ENCODE results near the gene LRRC14B. TPM values are rescaled to one million over a fixed set of nuclear protein-coding genes. Genes with fewer than 3 reads are reported as not detected.

Gene LRRC14B
- total and polyA plus RNA-seq, 2 of the 13 experiments (the other 11 are each of a cell fraction or from before 2014, with no cell fraction given), result not detected

GRCh38 chr5:172841-173251 lies 18.4 kb upstream of the LRRC14B start (continued):
- TF ChIP-seq, protein P1, sequence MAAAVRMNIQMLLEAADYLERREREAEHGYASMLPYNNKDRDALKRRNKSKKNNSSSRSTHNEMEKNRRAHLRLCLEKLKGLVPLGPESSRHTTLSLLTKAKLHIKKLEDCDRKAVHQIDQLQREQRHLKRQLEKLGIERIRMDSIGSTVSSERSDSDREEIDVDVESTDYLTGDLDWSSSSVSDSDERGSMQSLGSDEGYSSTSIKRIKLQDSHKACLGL (CRISPR knock-in tag; IDR thresholded peaks at IDR 0.05), result no peak
- TF ChIP-seq SP5 (CRISPR knock-in tag; IDR thresholded peaks at IDR 0.05; ENCODE audit: borderline replicate concordance, low read depth), result no peak
- TF ChIP-seq, protein P2, sequence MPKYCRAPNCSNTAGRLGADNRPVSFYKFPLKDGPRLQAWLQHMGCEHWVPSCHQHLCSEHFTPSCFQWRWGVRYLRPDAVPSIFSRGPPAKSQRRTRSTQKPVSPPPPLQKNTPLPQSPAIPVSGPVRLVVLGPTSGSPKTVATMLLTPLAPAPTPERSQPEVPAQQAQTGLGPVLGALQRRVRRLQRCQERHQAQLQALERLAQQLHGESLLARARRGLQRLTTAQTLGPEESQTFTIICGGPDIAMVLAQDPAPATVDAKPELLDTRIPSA (CRISPR knock-in tag; IDR thresholded peaks at IDR 0.05; ENCODE audit: borderline replicate concordance), result no peak

DNA sequence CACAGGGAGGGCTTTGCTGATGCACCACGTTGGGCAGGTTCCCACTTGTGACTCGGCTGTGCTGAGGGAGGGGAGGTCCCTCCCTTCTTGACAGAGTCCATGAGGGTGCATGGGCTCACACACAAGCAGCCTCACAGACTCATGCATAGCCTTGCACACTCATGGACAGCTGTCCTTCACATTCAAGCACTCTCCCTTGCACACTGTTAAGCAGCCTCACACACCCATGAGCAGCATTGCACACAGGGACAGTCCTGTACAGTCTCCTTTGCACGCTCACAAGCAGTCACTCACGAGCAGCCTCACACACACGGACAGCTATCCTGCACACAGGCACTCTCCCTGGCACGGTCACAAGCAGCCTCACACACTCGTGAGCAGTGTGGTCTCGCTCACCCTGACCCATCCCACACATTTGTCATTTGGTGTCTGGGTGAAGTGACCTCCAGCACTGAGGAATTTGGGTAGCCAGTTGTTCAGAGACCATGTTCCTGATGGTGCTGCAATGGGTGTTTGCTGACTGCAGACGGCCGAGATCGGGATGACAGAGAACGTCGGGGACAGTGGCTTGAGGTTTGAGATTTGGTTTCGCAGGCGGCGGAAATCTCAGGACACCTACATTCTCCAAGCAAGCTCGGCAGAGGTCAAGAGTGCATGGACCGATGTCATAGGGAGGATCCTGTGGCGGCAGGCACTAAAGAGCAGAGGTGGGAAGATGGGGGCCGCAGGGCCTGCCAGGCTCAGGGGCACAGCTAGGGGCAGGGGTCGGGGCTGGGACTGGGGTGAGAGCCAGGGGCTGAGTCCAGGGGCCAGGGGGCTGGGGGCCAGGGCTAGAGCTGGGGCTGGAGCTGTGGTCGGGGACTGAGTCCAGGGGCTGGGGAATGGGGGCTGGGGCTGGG lies 17.7 kb upstream of the LRRC14B start:
- peak; percentile 21 for ATAC-seq
- Histone ChIP-seq H3K79me2 (ENCODE audit: insufficient read depth, low read length) (no peaks in the 10 kb centered on the region), H3K4me1 (ENCODE audit: insufficient read depth, low read length) (no peaks in the 10 kb centered on the region), H3K27me3 (ENCODE audit: control insufficient read depth in 1 of 2, insufficient read depth in 2 of 2, low read length in 2 of 2) (peaks cover 3 to 54% of the 10 kb centered on the region in 2 experiments), H3K4me3 (replicated peaks in 1 of 3; ENCODE audit: insufficient read depth in 1 of 3, low read depth in 2 of 3, low read length in 3 of 3) (no peak overlapping the region), H4K20me1 (ENCODE audit: insufficient read depth, low read length) (no peaks in the 10 kb centered on the region), H3K36me3 (replicated peaks in 1 of 2; ENCODE audit: control insufficient read depth in 1 of 2, insufficient read depth in 2 of 2, low read length in 2 of 2) (no peaks in the 10 kb centered on the region), H3K4me2 (ENCODE audit: low read depth, low read length) (no peak overlapping the region), H3K27ac (ENCODE audit: extremely low read length, insufficient read depth, low read length) (no peak overlapping the region), H3K9ac (ENCODE audit: insufficient read depth, low read depth, low read length) (no peak overlapping the region), H2AFZ (ENCODE audit: low read length) (no peak overlapping the region), H3K9me3 (ENCODE audit: low read length) (no peaks in the 10 kb centered on the region)
- WGBS (ENCODE audit: low lambda C conversion rate), result 29% methylated on average over 20 of the region's 22 CpGs
- intact Hi-C loops (cut with micrococcal nuclease; ENCODE audit: unreplicated experiment), result no loop called here
- no peak for TF ChIP-seq DBP (CRISPR knock-in tag; IDR thresholded peaks at IDR 0.05; ENCODE audit: not compliant biosample characterization)
- no peak for TF ChIP-seq NFRKB (IDR thresholded peaks at IDR 0.05)
- TF ChIP-seq GATA4 (IDR thresholded peaks at IDR 0.05; ENCODE audit: borderline replicate concordance, low read depth), result no peak
- TF ChIP-seq JUNB (CRISPR knock-in tag; IDR thresholded peaks at IDR 0.05; ENCODE audit: borderline replicate concordance), result no peak
- TF ChIP-seq ZNF510 (CRISPR knock-in tag; IDR thresholded peaks at IDR 0.05; ENCODE audit: low read depth), result no peak
- TF ChIP-seq MEIS2 (CRISPR knock-in tag; IDR thresholded peaks at IDR 0.05), result no peak
- TF ChIP-seq, protein P2 (CRISPR knock-in tag; IDR thresholded peaks at IDR 0.05; ENCODE audit: borderline replicate concordance), result no peak
- TF ChIP-seq, protein P3, sequence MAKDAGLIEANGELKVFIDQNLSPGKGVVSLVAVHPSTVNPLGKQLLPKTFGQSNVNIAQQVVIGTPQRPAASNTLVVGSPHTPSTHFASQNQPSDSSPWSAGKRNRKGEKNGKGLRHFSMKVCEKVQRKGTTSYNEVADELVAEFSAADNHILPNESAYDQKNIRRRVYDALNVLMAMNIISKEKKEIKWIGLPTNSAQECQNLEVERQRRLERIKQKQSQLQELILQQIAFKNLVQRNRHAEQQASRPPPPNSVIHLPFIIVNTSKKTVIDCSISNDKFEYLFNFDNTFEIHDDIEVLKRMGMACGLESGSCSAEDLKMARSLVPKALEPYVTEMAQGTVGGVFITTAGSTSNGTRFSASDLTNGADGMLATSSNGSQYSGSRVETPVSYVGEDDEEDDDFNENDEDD (CRISPR knock-in tag; IDR thresholded peaks at IDR 0.05; ENCODE audit: borderline replicate concordance), result no peak
- TF ChIP-seq, protein P4, sequence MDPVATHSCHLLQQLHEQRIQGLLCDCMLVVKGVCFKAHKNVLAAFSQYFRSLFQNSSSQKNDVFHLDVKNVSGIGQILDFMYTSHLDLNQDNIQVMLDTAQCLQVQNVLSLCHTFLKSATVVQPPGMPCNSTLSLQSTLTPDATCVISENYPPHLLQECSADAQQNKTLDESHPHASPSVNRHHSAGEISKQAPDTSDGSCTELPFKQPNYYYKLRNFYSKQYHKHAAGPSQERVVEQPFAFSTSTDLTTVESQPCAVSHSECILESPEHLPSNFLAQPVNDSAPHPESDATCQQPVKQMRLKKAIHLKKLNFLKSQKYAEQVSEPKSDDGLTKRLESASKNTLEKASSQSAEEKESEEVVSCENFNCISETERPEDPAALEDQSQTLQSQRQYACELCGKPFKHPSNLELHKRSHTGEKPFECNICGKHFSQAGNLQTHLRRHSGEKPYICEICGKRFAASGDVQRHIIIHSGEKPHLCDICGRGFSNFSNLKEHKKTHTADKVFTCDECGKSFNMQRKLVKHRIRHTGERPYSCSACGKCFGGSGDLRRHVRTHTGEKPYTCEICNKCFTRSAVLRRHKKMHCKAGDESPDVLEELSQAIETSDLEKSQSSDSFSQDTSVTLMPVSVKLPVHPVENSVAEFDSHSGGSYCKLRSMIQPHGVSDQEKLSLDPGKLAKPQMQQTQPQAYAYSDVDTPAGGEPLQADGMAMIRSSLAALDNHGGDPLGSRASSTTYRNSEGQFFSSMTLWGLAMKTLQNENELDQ (CRISPR knock-in tag; IDR thresholded peaks at IDR 0.05; ENCODE audit: borderline replicate concordance), result no peak
- no peak for TF ChIP-seq KDM5A (IDR thresholded peaks at IDR 0.05; ENCODE audit: borderline replicate concordance, low read length)
- TF ChIP-seq ZNF660 (CRISPR knock-in tag; IDR thresholded peaks at IDR 0.05; ENCODE audit: borderline replicate concordance, low read depth), result no peak
- no peak for TF ChIP-seq ZFP41 (CRISPR knock-in tag; IDR thresholded peaks at IDR 0.05; ENCODE audit: borderline replicate concordance)
- no TSS peak for BruUV-seq (replicated peaks)
- CTCF ChIA-PET (ENCODE audit: low intra/inter-chr PET ratio, low total read pairs), result no interaction called here
- POLR2A ChIA-PET, result no interaction called here
- no peak for DNase-seq (ENCODE audit: low spot score)
- no peak for FAIRE-seq
- in situ Hi-C loops (cut with HindIII; ENCODE audit: extremely low pct_ligation_motif_present, low pct_unique_long_range_greater_than_20kb), result no loop called here
